ENCODE data around the gene CRELD1. TPM values are rescaled to one million over a fixed set of nuclear protein-coding genes. Genes with fewer than 3 reads are reported as not detected.

CRELD1 gene
- total and polyA plus RNA-seq, 12 donors: 49.5 to 92.1 (median 65.4) TPM

DNA sequence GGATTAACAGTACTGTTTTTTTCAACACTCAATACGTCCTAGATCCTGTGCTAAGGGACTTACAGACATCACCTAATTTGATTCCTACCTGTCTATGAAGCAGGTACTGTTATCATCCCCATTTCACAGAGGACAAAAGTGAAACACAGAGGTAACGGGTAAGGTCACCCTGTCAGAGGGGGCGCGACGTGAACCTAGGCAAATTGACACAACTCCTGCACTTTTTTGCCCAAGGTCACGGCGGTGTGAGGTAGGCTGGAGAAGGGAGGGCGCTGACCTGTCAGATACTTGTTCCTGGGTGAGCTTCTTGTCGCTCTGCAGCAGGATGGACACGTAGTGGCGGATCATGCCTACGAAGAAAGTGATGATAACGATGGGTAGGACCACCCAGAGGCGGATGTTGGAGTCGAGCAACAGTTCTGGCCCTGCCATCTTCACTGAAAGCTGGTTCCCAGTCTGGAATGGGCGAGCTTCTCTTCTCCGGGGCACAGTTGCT is 52.6 kb downstream of the CRELD1 start:
- Histone ChIP-seq H3K9me3 (no peaks in the 10 kb centered on the region), H3K27ac (peak overlapping the region in 9 of 10 donors; percentile 66 to 95 (median 81)), H3K27me3 (no peaks in the 10 kb centered on the region), H3K4me3 (peak overlapping the region; percentile 73 to 96 (median 90)), H3K4me1 (peaks cover 10 to 42% (median 32%) of the 10 kb centered on the region in 9 donors), H3K36me3 (peaks cover 0 to 38% (median 0%) of the 10 kb centered on the region in 9 donors)
- intact Hi-C loops (cut with DNase I): loop anchor here in 2 of 10 donors (5.0 kb wide), 1 partner anchor 41 kb away; the partner anchor contains the start of gene FANCD2 (in 2 of the 2)
- peak; percentile 10 to 69 (median 60) for ATAC-seq
- DNase-seq: no peak
- TF ChIP-seq, protein P1, sequence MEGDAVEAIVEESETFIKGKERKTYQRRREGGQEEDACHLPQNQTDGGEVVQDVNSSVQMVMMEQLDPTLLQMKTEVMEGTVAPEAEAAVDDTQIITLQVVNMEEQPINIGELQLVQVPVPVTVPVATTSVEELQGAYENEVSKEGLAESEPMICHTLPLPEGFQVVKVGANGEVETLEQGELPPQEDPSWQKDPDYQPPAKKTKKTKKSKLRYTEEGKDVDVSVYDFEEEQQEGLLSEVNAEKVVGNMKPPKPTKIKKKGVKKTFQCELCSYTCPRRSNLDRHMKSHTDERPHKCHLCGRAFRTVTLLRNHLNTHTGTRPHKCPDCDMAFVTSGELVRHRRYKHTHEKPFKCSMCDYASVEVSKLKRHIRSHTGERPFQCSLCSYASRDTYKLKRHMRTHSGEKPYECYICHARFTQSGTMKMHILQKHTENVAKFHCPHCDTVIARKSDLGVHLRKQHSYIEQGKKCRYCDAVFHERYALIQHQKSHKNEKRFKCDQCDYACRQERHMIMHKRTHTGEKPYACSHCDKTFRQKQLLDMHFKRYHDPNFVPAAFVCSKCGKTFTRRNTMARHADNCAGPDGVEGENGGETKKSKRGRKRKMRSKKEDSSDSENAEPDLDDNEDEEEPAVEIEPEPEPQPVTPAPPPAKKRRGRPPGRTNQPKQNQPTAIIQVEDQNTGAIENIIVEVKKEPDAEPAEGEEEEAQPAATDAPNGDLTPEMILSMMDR (IDR thresholded peaks at IDR 0.05): no peak
- WGBS, 2 donors: 1% methylated on average over 17 of the region's 17 CpGs

DNA sequence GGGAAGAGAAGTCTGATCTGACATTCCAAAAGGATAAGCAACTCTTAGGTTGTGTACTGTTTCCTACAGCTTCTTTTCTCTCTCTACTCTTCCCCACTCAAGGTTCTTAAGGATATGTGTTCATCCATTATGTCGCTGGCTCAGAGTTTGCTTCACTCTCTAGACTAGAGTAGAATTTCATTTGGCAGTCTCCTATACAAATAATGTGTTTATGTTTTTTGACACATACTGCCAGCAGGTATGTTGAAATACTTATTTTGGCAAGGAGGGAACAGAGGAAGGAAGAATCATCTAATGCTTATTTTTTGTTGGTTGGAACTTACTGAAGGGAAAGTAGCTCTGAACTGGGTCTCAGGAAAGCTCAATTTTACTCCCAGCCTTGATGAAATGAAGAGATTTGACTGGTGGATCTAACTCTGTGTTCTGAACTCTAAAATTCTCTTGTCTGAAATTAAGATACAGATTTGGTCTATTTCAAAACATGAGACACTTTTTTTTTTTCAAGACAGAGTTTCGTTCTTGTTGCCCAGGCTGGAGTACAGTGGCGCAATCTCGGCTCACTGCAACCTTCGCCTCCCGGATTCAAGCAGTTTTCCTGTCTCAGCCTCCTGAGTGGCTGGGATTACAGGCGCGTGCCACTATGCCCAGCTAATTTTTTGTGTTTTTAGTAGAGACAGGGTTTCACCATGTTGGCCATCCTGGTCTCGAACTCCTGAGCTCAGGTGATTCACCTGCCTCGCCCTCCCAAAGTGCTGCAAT is 60.6 kb downstream of the CRELD1 start:
- intact Hi-C loops (cut with DNase I): loop anchor here in 1 of 10 donors (10.0 kb wide), 1 partner anchor 1881 kb away; no protein-coding TSS in a partner anchor

More for the DNA sequence above, 60.6 kb downstream of the CRELD1 start:
- Histone ChIP-seq H3K4me3 (no peak overlapping the region), H3K4me1 (peaks cover 0 to 7% (median 0%) of the 10 kb centered on the region in 9 donors), H3K27me3 (no peaks in the 10 kb centered on the region), H3K9me3 (no peaks in the 10 kb centered on the region), H3K27ac (no peak overlapping the region), H3K36me3 (peaks cover 0 to 22% (median 0%) of the 10 kb centered on the region in 9 donors)
- TF ChIP-seq, protein P1 (IDR thresholded peaks at IDR 0.05): no peak
- WGBS, 2 donors: 93 to 95% methylated on average over 10 of the region's 10 CpGs
- DNase-seq (no peak), ATAC-seq (no peak)

Other genes with a start within 250 kb of the CRELD1 start
- under 1 TPM in 1 of 10 donors, not detected in 9; 0.46 TPM for gene CPNE9, start 230.0 kb upstream of the CRELD1 start, total RNA-seq
- gene CPNE9, start 230.0 kb upstream of the CRELD1 start, polyA plus RNA-seq: not detected
- 10 to 100 TPM in 4 of 10 donors, 1 to 10 TPM in 6; 7.3 to 15.1 (median 9.1) TPM for gene BRPF1, start 202.1 kb upstream of the CRELD1 start, total RNA-seq
- gene BRPF1, start 202.1 kb upstream of the CRELD1 start, polyA plus RNA-seq: 1 to 10 TPM; 7.3 to 8.5 TPM
- gene OGG1, start 183.9 kb upstream of the CRELD1 start, total RNA-seq: 10 to 100 TPM in 3 of 10 donors, 1 to 10 TPM in 7; 5.2 to 10.8 (median 8.0) TPM
- gene OGG1, start 183.9 kb upstream of the CRELD1 start, polyA plus RNA-seq: 10 to 100 TPM; 11.3 to 15.1 TPM
- gene CAMK1, start 163.9 kb upstream of the CRELD1 start, total RNA-seq: 10 to 100 TPM in 4 of 10 donors, 1 to 10 TPM in 6; 6.2 to 19.5 (median 8.3) TPM
- gene CAMK1, start 163.9 kb upstream of the CRELD1 start, polyA plus RNA-seq: 10 to 100 TPM; 18.3 to 27.1 TPM
- 10 to 100 TPM; 38.5 to 59.6 (median 42.9) TPM for gene TADA3, start 141.4 kb upstream of the CRELD1 start, total RNA-seq
- gene TADA3, start 141.4 kb upstream of the CRELD1 start, polyA plus RNA-seq: 10 to 100 TPM; 48.7 to 51.4 TPM
- 100 to 1,000 TPM in 1 of 10 donors, 10 to 100 TPM in 9; 40.6 to 111 (median 55.0) TPM for gene ARPC4, start 140.8 kb upstream of the CRELD1 start, total RNA-seq
- gene ARPC4, start 140.8 kb upstream of the CRELD1 start, polyA plus RNA-seq: 100 to 1,000 TPM in 1 of 2 donors, 10 to 100 TPM in 1; 27.9 to 104 TPM
- 10 to 100 TPM in 7 of 10 donors, 1 to 10 TPM in 3; 8.7 to 20.5 (median 13.7) TPM for gene TTLL3, start 123.6 kb upstream of the CRELD1 start, total RNA-seq
- 10 to 100 TPM in 1 of 2 donors, 1 to 10 TPM in 1; 6.7 to 35.0 TPM for gene TTLL3, start 123.6 kb upstream of the CRELD1 start, polyA plus RNA-seq
- gene RPUSD3, start 89.8 kb upstream of the CRELD1 start, total RNA-seq: 10 to 100 TPM; 26.4 to 42.3 (median 29.4) TPM
- gene RPUSD3, start 89.8 kb upstream of the CRELD1 start, polyA plus RNA-seq: 10 to 100 TPM; 43.4 to 45.7 TPM
- 10 to 100 TPM in 2 of 10 donors, 1 to 10 TPM in 5, under 1 TPM in 2, not detected in 1; 0.27 to 18.3 (median 4.4) TPM for gene CIDEC, start 53.6 kb upstream of the CRELD1 start, total RNA-seq
- 10 to 100 TPM in 1 of 2 donors, 1 to 10 TPM in 1; 8.0 to 25.3 TPM for gene CIDEC, start 53.6 kb upstream of the CRELD1 start, polyA plus RNA-seq
- gene JAGN1, start 43.2 kb upstream of the CRELD1 start, total RNA-seq: 10 to 100 TPM; 13.8 to 25.0 (median 18.0) TPM
- gene JAGN1, start 43.2 kb upstream of the CRELD1 start, polyA plus RNA-seq: 10 to 100 TPM; 23.2 to 69.3 TPM
- gene IL17RE, start 31.0 kb upstream of the CRELD1 start, total RNA-seq: 1 to 10 TPM in 4 of 10 donors, under 1 TPM in 6; 0.16 to 2.3 (median 0.92) TPM
- gene IL17RE, start 31.0 kb upstream of the CRELD1 start, polyA plus RNA-seq: 1 to 10 TPM; 1.3 to 1.6 TPM
- 10 to 100 TPM; 18.6 to 36.2 (median 27.9) TPM for gene IL17RC, start 16.7 kb upstream of the CRELD1 start, total RNA-seq
- gene IL17RC, start 16.7 kb upstream of the CRELD1 start, polyA plus RNA-seq: 10 to 100 TPM; 40.7 to 62.3 TPM
- gene PRRT3, start 18.6 kb downstream of the CRELD1 start, total RNA-seq: 1 to 10 TPM in 6 of 10 donors, under 1 TPM in 4; 0.45 to 2.0 (median 1.4) TPM
- under 1 TPM; 0.54 to 0.95 TPM for gene PRRT3, start 18.6 kb downstream of the CRELD1 start, polyA plus RNA-seq
- gene EMC3, start 53.0 kb downstream of the CRELD1 start, total RNA-seq: 100 to 1,000 TPM in 3 of 10 donors, 10 to 100 TPM in 7; 57.7 to 130 (median 77.0) TPM
- 100 to 1,000 TPM in 1 of 2 donors, 10 to 100 TPM in 1; 26.3 to 160 TPM for gene EMC3, start 53.0 kb downstream of the CRELD1 start, polyA plus RNA-seq
- gene FANCD2, start 92.6 kb downstream of the CRELD1 start, total RNA-seq: 1 to 10 TPM in 7 of 10 donors, under 1 TPM in 3; 0.55 to 3.2 (median 1.1) TPM
- gene FANCD2, start 92.6 kb downstream of the CRELD1 start, polyA plus RNA-seq: 1 to 10 TPM in 1 of 2 donors, under 1 TPM in 1; 0.35 to 1.1 TPM
- not detected for gene FANCD2OS, start 174.4 kb downstream of the CRELD1 start, total RNA-seq
- not detected for gene FANCD2OS, start 174.4 kb downstream of the CRELD1 start, polyA plus RNA-seq
- gene BRK1, start 181.8 kb downstream of the CRELD1 start, total RNA-seq: 100 to 1,000 TPM in 2 of 10 donors, 10 to 100 TPM in 8; 80.3 to 101 (median 94.8) TPM
- 100 to 1,000 TPM in 1 of 2 donors, 10 to 100 TPM in 1; 62.0 to 151 TPM for gene BRK1, start 181.8 kb downstream of the CRELD1 start, polyA plus RNA-seq
- gene VHL, start 207.9 kb downstream of the CRELD1 start, total RNA-seq: 10 to 100 TPM; 10.3 to 19.3 (median 12.0) TPM
- gene VHL, start 207.9 kb downstream of the CRELD1 start, polyA plus RNA-seq: 10 to 100 TPM in 1 of 2 donors, 1 to 10 TPM in 1; 9.4 to 18.4 TPM
- gene IRAK2, start 231.1 kb downstream of the CRELD1 start, total RNA-seq: 1 to 10 TPM in 9 of 10 donors, under 1 TPM in 1; 0.92 to 3.6 (median 1.5) TPM
- under 1 TPM; 0.73 to 0.84 TPM for gene IRAK2, start 231.1 kb downstream of the CRELD1 start, polyA plus RNA-seq

Measured in heart right ventricle (tissue), 16 donors.